Ascending aorta (tissue), 2 donors: ENCODE data around the gene GFOD1. TPM values are rescaled to one million over a fixed set of nuclear protein-coding genes. Genes with fewer than 3 reads are reported as not detected.

ENCODE experiments used
- DNase-seq, 2 donors: peaks; one replicate each; pipeline ENCODE4 v3.0.0-alpha.2; 2019; ENCODE audit warnings: low spot score in 2 of 2
- H3K27ac ChIP-seq, 2 donors: fragments of 200-600 bp; sonication (generic); one replicate each; pipeline ENCODE4 v1.5.1; 2016 to 2017; ENCODE audit warnings: mild to moderate bottlenecking in 1 of 2
- H3K27me3 ChIP-seq: fragments of 200-600 bp; sonication (generic); one replicate; pipeline ENCODE4 v1.5.1; 2017
- H3K36me3 ChIP-seq, 2 donors: fragments of 200-600 bp; sonication (generic); one replicate each; pipeline ENCODE4 v1.5.1; 2016
- H3K4me1 ChIP-seq, 2 donors: fragments of 200-600 bp; sonication (generic); one replicate each; pipeline ENCODE4 v1.5.1; 2016 to 2017; ENCODE audit warnings: mild to moderate bottlenecking in 1 of 2
- H3K4me3 ChIP-seq, 2 donors: fragments of 200-600 bp; sonication (generic); one replicate each; pipeline ENCODE4 v1.5.1; 2016 to 2017; ENCODE audit warnings: mild to moderate bottlenecking in 1 of 2
- H3K9me3 ChIP-seq, 2 donors: fragments of 200-600 bp; sonication (generic); one replicate each; pipeline ENCODE4 v1.5.1; 2016
- CTCF ChIP-seq, 3 experiments: fragments of 200-600 bp in 2 of 3; fragments of 450-650 bp in 1 of 3; sonication (generic) in 2 of 3; IDR thresholded peaks; one replicate each; pipeline ENCODE4 v1.5.1; 2016 to 2019; ENCODE audit warnings: antibody characterized with exemption in 3 of 3, mild to moderate bottlenecking in 1 of 3, moderate library complexity in 1 of 3
- intact Hi-C: fragments of 100-400 bp; cut with DNase I; formaldehyde crosslinking; loops from one replicate; pipeline ENCODE4 v1.15.1; 2023
- total RNA-seq: library from RNA; depleted of rRNA; stranded (reverse); fragments of >200 nt; gene quantifications from one replicate; pipeline ENCODE4 v1.1.0, GENCODE V29; 2016

GFOD1 gene
- total RNA-seq, 1 donor from 2014 or later: 28.7 TPM

GRCh38 chr6:13412211-13412610, 75.2 kb downstream of the GFOD1 start:
- H3K36me3 ChIP-seq: no peaks in the 10 kb centered on the region
- intact Hi-C loops: loop anchor here (5.0 to 10.0 kb wide), 2 partner anchors 75 to 353 kb away; no protein-coding TSS in a partner anchor
- H3K4me1 ChIP-seq: peaks cover 5 to 35% of the 10 kb centered on the region in 2 donors
- no peak overlapping the region for H3K4me3 ChIP-seq
- H3K27ac ChIP-seq: peak overlapping the region; percentile 88 to 94
- H3K27me3 ChIP-seq: no peaks in the 10 kb centered on the region
- H3K9me3 ChIP-seq: no peaks in the 10 kb centered on the region
- no peak for TF ChIP-seq CTCF (IDR thresholded peaks at IDR 0.05)
- DNase-seq: peak in 1 of 2 donors; percentile 9

- intact Hi-C loops: loop anchor here (5.0 to 10.0 kb wide), 2 partner anchors 74 to 353 kb away; no protein-coding TSS in a partner anchor
- peak in 1 of 2 donors; percentile 57 for DNase-seq
- H3K27me3 ChIP-seq: no peaks in the 10 kb centered on the region
- H3K27ac ChIP-seq: peak overlapping the region; percentile 32 to 94
- H3K9me3 ChIP-seq: no peaks in the 10 kb centered on the region
- peaks cover 5 to 35% of the 10 kb centered on the region in 2 donors for H3K4me1 ChIP-seq
- TF ChIP-seq CTCF (IDR thresholded peaks at IDR 0.05): no peak
- H3K4me3 ChIP-seq: no peak overlapping the region
- no peaks in the 10 kb centered on the region for H3K36me3 ChIP-seq
These were observed 75.9 kb downstream of the GFOD1 start for GRCh38 chr6:13411484-13411883.

GRCh38 chr6:13409991-13410390, 77.4 kb downstream of the GFOD1 start:
- H3K27me3 ChIP-seq: no peaks in the 10 kb centered on the region
- no peak overlapping the region for H3K4me3 ChIP-seq
- no peaks in the 10 kb centered on the region for H3K36me3 ChIP-seq
- intact Hi-C loops: loop anchor here (5.0 to 10.0 kb wide), 2 partner anchors 73 to 355 kb away; no protein-coding TSS in a partner anchor
- no peaks in the 10 kb centered on the region for H3K9me3 ChIP-seq
- H3K4me1 ChIP-seq: peaks cover 5 to 36% of the 10 kb centered on the region in 2 donors
- no peak for TF ChIP-seq CTCF (IDR thresholded peaks at IDR 0.05)
- DNase-seq: peak in 1 of 2 donors; percentile 72
- peak overlapping the region; percentile 32 to 94 for H3K27ac ChIP-seq

- Histone ChIP-seq H3K4me1 (peaks cover under 1 to 29% of the 10 kb centered on the region in 2 donors), H3K27ac (no peak overlapping the region), H3K27me3 (no peaks in the 10 kb centered on the region), H3K36me3 (no peaks in the 10 kb centered on the region), H3K9me3 (no peaks in the 10 kb centered on the region), H3K4me3 (no peak overlapping the region)
- DNase-seq: no peak
- no peak for TF ChIP-seq CTCF (IDR thresholded peaks at IDR 0.05)
- intact Hi-C loops: no loop called here
These were observed 79.4 kb downstream of the GFOD1 start for GRCh38 chr6:13407709-13408695.

- no peak for TF ChIP-seq CTCF (IDR thresholded peaks at IDR 0.05)
- Histone ChIP-seq H3K4me1 (peaks cover 0 to 22% of the 10 kb centered on the region in 2 donors), H3K27ac (no peak overlapping the region), H3K27me3 (no peaks in the 10 kb centered on the region), H3K36me3 (no peaks in the 10 kb centered on the region), H3K9me3 (no peaks in the 10 kb centered on the region), H3K4me3 (no peak overlapping the region)
- no peak for DNase-seq
- intact Hi-C loops: no loop called here
These were observed 80.1 kb downstream of the GFOD1 start for GRCh38 chr6:13407368-13407708.
